ENCODE measurements around the gene TXN.
"Not testable (repeated sequence)": the region's sequence is repeated elsewhere in the genome, so short reads cannot be mapped to it uniquely, and the experiment has no call there.

Gene TXN

GRCh38 chr9:110214090-110214489, 42.2 kb downstream of the TXN start:
- POLR2A ChIA-PET = interaction anchor here (1.3 kb wide), 1 partner anchor 31 kb away, joined by 3 read pairs; no protein-coding TSS in a partner anchor
- DNase-seq (ENCODE audit: extremely low spot score) = no peak
- CTCF ChIA-PET = interaction anchor here (1.5 kb wide), 1 partner anchor 31 kb away, joined by 5 read pairs; no protein-coding TSS in a partner anchor
- no peak for TF ChIP-seq LEF1 (IDR thresholded peaks at IDR 0.05; ENCODE audit: borderline replicate concordance)
- TF ChIP-seq CTBP1 (IDR thresholded peaks at IDR 0.05; ENCODE audit: borderline replicate concordance) = no peak
- TF ChIP-seq FOXA1 (IDR thresholded peaks at IDR 0.05) = no peak
- TF ChIP-seq L3MBTL2 (conservative IDR thresholded peaks at IDR 0.05) = no peak
- no peak for TF ChIP-seq ZNF384 (IDR thresholded peaks at IDR 0.05)
- no peak for TF ChIP-seq BHLHE40 (IDR thresholded peaks at IDR 0.05; ENCODE audit: borderline replicate concordance)
- no peak for TF ChIP-seq TARDBP (IDR thresholded peaks at IDR 0.05)
- no peak for TF ChIP-seq SP1 (IDR thresholded peaks at IDR 0.05)
- TF ChIP-seq FOXM1 (IDR thresholded peaks at IDR 0.05; ENCODE audit: borderline replicate concordance) = no peak
- TF ChIP-seq HDGF (IDR thresholded peaks at IDR 0.05; ENCODE audit: borderline replicate concordance) = no peak
- TF ChIP-seq ARNT (IDR thresholded peaks at IDR 0.05) = no peak
- TF ChIP-seq SUZ12 (IDR thresholded peaks at IDR 0.05) = no peak
- TF ChIP-seq NFRKB (IDR thresholded peaks at IDR 0.05) = no peak

GRCh38 chr9:110213413-110214044, 42.8 kb downstream of the TXN start:
- POLR2A ChIA-PET = interaction anchor here (1.3 kb wide), 1 partner anchor 30 kb away, joined by 3 read pairs; no protein-coding TSS in a partner anchor
- DNase-seq (ENCODE audit: extremely low spot score) = no peak
- CTCF ChIA-PET = interaction anchor here (1.5 kb wide), 1 partner anchor 30 kb away, joined by 5 read pairs; no protein-coding TSS in a partner anchor
- TF ChIP-seq L3MBTL2 (conservative IDR thresholded peaks at IDR 0.05) (no peak), LEF1 (IDR thresholded peaks at IDR 0.05; ENCODE audit: borderline replicate concordance) (no peak), FOXM1 (IDR thresholded peaks at IDR 0.05; ENCODE audit: borderline replicate concordance) (no peak), ELF4 (IDR thresholded peaks at IDR 0.05) (no peak), ARNT (IDR thresholded peaks at IDR 0.05) (no peak), CTBP1 (IDR thresholded peaks at IDR 0.05; ENCODE audit: borderline replicate concordance) (no peak), HDGF (IDR thresholded peaks at IDR 0.05; ENCODE audit: borderline replicate concordance) (no peak), NFRKB (IDR thresholded peaks at IDR 0.05) (no peak), TARDBP (IDR thresholded peaks at IDR 0.05) (no peak), FOXA1 (IDR thresholded peaks at IDR 0.05) (no peak), PKNOX1 (IDR thresholded peaks at IDR 0.05) (no peak), BHLHE40 (IDR thresholded peaks at IDR 0.05; ENCODE audit: borderline replicate concordance) (no peak), FOXK2 (IDR thresholded peaks at IDR 0.05) (no peak), SUZ12 (IDR thresholded peaks at IDR 0.05) (no peak), SP1 (IDR thresholded peaks at IDR 0.05) (no peak), ZNF384 (IDR thresholded peaks at IDR 0.05) (no peak)

GRCh38 chr9:110208031-110208430, 48.3 kb downstream of the TXN start, which contains the start of gene C9orf152:
C9orf152 (minus strand) TSS chr9:110208159; CDS start chr9:110207579, 580 bp downstream.
- no peak for DNase-seq (ENCODE audit: extremely low spot score)
- ChIA-PET CTCF (interaction anchor here (1.4 kb wide), 1 partner anchor 10 kb away, joined by 3 read pairs; no protein-coding TSS in a partner anchor), POLR2A (no interaction called here)
- TF ChIP-seq FOXA1 (IDR thresholded peaks at IDR 0.05) (no peak), FOXK2 (IDR thresholded peaks at IDR 0.05) (no peak), ZNF384 (IDR thresholded peaks at IDR 0.05) (no peak)

- ChIA-PET POLR2A (no interaction called here), CTCF (interaction anchor here (1.4 kb wide), 1 partner anchor 10 kb away, joined by 3 read pairs; no protein-coding TSS in a partner anchor)
- TF ChIP-seq FOXM1 (IDR thresholded peaks at IDR 0.05; ENCODE audit: borderline replicate concordance) (no peak), FOXA1 (IDR thresholded peaks at IDR 0.05) (no peak), ARNT (IDR thresholded peaks at IDR 0.05) (no peak), HDGF (IDR thresholded peaks at IDR 0.05; ENCODE audit: borderline replicate concordance) (no peak), ELF4 (IDR thresholded peaks at IDR 0.05) (no peak), SUZ12 (IDR thresholded peaks at IDR 0.05) (no peak), ZNF384 (IDR thresholded peaks at IDR 0.05) (no peak), LEF1 (IDR thresholded peaks at IDR 0.05; ENCODE audit: borderline replicate concordance) (no peak), PKNOX1 (IDR thresholded peaks at IDR 0.05) (no peak), TARDBP (IDR thresholded peaks at IDR 0.05) (no peak), BHLHE40 (IDR thresholded peaks at IDR 0.05; ENCODE audit: borderline replicate concordance) (no peak), FOXK2 (IDR thresholded peaks at IDR 0.05) (no peak), SP1 (IDR thresholded peaks at IDR 0.05) (no peak), CTBP1 (IDR thresholded peaks at IDR 0.05; ENCODE audit: borderline replicate concordance) (no peak)
- no peak for DNase-seq (ENCODE audit: extremely low spot score)
Measured at GRCh38 chr9:110207071-110207641, 49.2 kb downstream of the TXN start.

GRCh38 chr9:110206389-110206788, 49.9 kb downstream of the TXN start:
- TF ChIP-seq CTBP1 (IDR thresholded peaks at IDR 0.05; ENCODE audit: borderline replicate concordance) (no peak), BHLHE40 (IDR thresholded peaks at IDR 0.05; ENCODE audit: borderline replicate concordance) (no peak), L3MBTL2 (conservative IDR thresholded peaks at IDR 0.05) (no peak), ARNT (IDR thresholded peaks at IDR 0.05) (no peak), NFRKB (IDR thresholded peaks at IDR 0.05) (no peak), FOXM1 (IDR thresholded peaks at IDR 0.05; ENCODE audit: borderline replicate concordance) (no peak), FOXA1 (IDR thresholded peaks at IDR 0.05) (no peak), SP1 (IDR thresholded peaks at IDR 0.05) (no peak), PKNOX1 (IDR thresholded peaks at IDR 0.05) (no peak), HDGF (IDR thresholded peaks at IDR 0.05; ENCODE audit: borderline replicate concordance) (no peak), SUZ12 (IDR thresholded peaks at IDR 0.05) (no peak), LEF1 (IDR thresholded peaks at IDR 0.05; ENCODE audit: borderline replicate concordance) (no peak)
- CTCF ChIA-PET = interaction anchor here (1.4 kb wide), 1 partner anchor 11 kb away, joined by 3 read pairs; no protein-coding TSS in a partner anchor
- POLR2A ChIA-PET = no interaction called here
- no peak for DNase-seq (ENCODE audit: extremely low spot score)

GRCh38 chr9:110205612-110206011, 50.7 kb downstream of the TXN start:
- DNase-seq (ENCODE audit: extremely low spot score); POLR2A ChIA-PET; CTCF ChIA-PET: not testable (repeated sequence)
